ENCODE data around the gene PITX3. TPM values are rescaled to one million over a fixed set of nuclear protein-coding genes. Genes with fewer than 3 reads are reported as not detected.
"Not testable (repeated sequence)": the region's sequence is repeated elsewhere in the genome, so short reads cannot be mapped to it uniquely, and the experiment has no call there.

Gene PITX3
- polyA plus RNA-seq, 3 donors, result 1.0 to 1.4 (median 1.2) TPM

GRCh38 chr10:102229810-102230263 lies 11.5 kb downstream of the PITX3 start:
- no peak for DNase-seq

GRCh38 chr10:102227050-102227449 lies 14.3 kb downstream of the PITX3 start:
- DNase-seq, result no peak

- DNase-seq, result no peak
Measured at GRCh38 chr10:102226542-102226870, 14.8 kb downstream of the PITX3 start.

GRCh38 chr10:102225646-102226541 lies 15.4 kb downstream of the PITX3 start, which contains the start of gene ELOVL3:
Gene ELOVL3 (plus strand): TSS chr10:102226299. CDS start chr10:102226549, 250 bp downstream.
- peak; percentile 94 for DNase-seq

GRCh38 chr10:102222797-102223196 lies 18.5 kb downstream of the PITX3 start:
- no peak for DNase-seq

GRCh38 chr10:102220612-102221011 lies 20.7 kb downstream of the PITX3 start:
- DNase-seq, result no peak

GRCh38 chr10:102219370-102219769 lies 21.9 kb downstream of the PITX3 start:
- DNase-seq, result no peak

- DNase-seq, result not testable (repeated sequence)
Measured at GRCh38 chr10:102213599-102213998, 27.7 kb downstream of the PITX3 start.

GRCh38 chr10:102211615-102212299 lies 29.6 kb downstream of the PITX3 start:
- DNase-seq, result no peak

GRCh38 chr10:102208311-102209035 lies 32.8 kb downstream of the PITX3 start:
- DNase-seq, result no peak

- DNase-seq, result no peak
Measured at GRCh38 chr10:102202386-102202785, 38.9 kb downstream of the PITX3 start.

GRCh38 chr10:102200751-102201640 lies 40.3 kb downstream of the PITX3 start:
- no peak for DNase-seq

- DNase-seq, result no peak
Measured at GRCh38 chr10:102198027-102198426, 43.3 kb downstream of the PITX3 start.

GRCh38 chr10:102196893-102197292 lies 44.4 kb downstream of the PITX3 start:
- no peak for DNase-seq

GRCh38 chr10:102195296-102195870 lies 45.9 kb downstream of the PITX3 start:
- no peak for DNase-seq

- no peak for DNase-seq
Measured at GRCh38 chr10:102191956-102192355, 49.4 kb downstream of the PITX3 start.

GRCh38 chr10:102188941-102189898 lies 52.1 kb downstream of the PITX3 start:
- not testable (repeated sequence) for DNase-seq

- DNase-seq, result no peak
Measured at GRCh38 chr10:102188298-102188940, 52.9 kb downstream of the PITX3 start.
